Keratinocyte (primary cell): Measurements from ENCODE around the gene RNF31.

Experiments used
- CTCF ChIP-seq, 3 experiments: IDR thresholded peaks in 1 of 3; conservative IDR thresholded peaks in 1 of 3; optimal IDR thresholded peaks in 1 of 3; 2 replicates in 2 of 3; 3 replicates in 1 of 3; pipeline versions ENCODE3 to v1.5.1; 2011; ENCODE audit warnings: low read length in 3 of 3, mild to moderate bottlenecking in 3 of 3, moderate library complexity in 2 of 3, control low read depth in 1 of 3, inconsistent platforms in 1 of 3; ENCODE audit not compliant: insufficient read depth in 2 of 3; ENCODE audit errors: extremely low read depth in 1 of 3
- EZH2 ChIP-seq: IDR thresholded peaks from one replicate; pipeline ENCODE4 v1.6.1; 2012; ENCODE audit warnings: inconsistent platforms, mild to moderate bottlenecking, low read length, moderate library complexity

DNA sequence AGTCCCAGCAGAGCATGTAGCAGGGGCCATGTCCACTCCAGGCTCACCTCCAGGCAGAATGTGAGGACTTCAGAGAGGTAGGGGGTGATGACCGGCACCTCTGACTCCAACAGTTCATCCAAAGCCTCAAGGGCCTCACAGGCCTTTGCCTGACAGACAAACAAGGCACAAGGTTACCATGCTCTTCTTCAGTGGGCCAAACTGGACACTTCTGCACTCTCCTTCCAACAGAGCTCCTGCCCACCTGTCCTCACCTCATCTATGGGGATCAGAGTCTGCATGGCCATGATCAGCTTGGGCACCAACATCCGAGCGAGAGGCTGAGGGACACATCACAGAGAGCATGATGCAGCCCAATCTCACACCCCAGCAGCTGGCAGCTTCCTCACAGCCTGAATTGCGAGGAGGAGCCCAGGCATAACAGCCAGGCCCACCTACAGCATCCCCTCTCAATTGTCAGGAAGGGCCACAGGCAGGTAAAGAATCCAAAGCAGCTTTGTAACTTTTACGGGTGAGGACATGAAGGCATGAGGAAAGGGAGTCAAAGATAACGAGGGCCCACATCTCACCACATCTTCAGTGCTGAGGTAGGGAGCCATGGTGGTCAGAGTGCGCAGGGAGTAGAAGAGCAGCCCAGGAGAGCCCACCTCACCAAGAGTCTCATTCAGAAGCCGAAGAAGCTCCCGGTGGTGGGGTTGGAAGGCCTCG is 39.7 kb downstream of the RNF31 start:
- TF ChIP-seq CTCF (optimal IDR thresholded peaks at IDR 0.05 in 1 of 3, IDR thresholded peaks at IDR 0.05 in 1 of 3, conservative IDR thresholded peaks at IDR 0.05 in 1 of 3; ENCODE audit: extremely low read depth in 1 of 3, insufficient read depth in 2 of 3, low read length in 3 of 3) (no peak), EZH2 (no peak)
